ENCODE data around the gene UBXN1.

DNA sequence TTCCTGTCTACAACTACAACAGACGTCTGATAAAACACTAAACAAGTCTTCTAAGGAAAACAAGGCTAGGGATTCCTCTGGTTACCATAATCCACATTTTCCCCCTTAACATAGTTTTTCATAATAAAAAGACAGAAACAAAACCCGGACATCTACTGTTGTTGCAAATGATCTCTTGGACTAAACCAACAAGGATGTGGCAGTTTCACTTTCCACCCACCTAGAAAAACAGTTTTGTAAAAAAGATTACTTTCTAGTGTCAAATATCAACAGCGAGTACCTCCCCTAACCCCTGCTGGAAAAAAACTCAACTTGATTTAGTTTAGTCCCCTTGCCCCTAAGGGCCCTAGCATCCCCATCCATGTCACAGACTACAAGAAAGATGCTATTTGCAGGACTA lies 34.0 kb upstream of the UBXN1 start:
- TF ChIP-seq, protein P1, sequence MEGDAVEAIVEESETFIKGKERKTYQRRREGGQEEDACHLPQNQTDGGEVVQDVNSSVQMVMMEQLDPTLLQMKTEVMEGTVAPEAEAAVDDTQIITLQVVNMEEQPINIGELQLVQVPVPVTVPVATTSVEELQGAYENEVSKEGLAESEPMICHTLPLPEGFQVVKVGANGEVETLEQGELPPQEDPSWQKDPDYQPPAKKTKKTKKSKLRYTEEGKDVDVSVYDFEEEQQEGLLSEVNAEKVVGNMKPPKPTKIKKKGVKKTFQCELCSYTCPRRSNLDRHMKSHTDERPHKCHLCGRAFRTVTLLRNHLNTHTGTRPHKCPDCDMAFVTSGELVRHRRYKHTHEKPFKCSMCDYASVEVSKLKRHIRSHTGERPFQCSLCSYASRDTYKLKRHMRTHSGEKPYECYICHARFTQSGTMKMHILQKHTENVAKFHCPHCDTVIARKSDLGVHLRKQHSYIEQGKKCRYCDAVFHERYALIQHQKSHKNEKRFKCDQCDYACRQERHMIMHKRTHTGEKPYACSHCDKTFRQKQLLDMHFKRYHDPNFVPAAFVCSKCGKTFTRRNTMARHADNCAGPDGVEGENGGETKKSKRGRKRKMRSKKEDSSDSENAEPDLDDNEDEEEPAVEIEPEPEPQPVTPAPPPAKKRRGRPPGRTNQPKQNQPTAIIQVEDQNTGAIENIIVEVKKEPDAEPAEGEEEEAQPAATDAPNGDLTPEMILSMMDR (conservative IDR thresholded peaks at IDR 0.05; ENCODE audit: low read depth, low read length), result no peak
- TF ChIP-seq EZH2 (IDR thresholded peaks at IDR 0.05; ENCODE audit: borderline replicate concordance, low read depth, low read length, poor library complexity, severe bottlenecking), result no peak
